HG03469 (cell line): ENCODE measurements around the gene ADARB2.
"Not testable (repeated sequence)": the region's sequence is repeated elsewhere in the genome, so short reads cannot be mapped to it uniquely, and the experiment has no call there.

Experiments used
- ATAC-seq: cut with Tn5 transposase; IDR thresholded peaks from one replicate; pipeline ENCODE4 v1.9.1; 2021; ENCODE audit warnings: mild to moderate bottlenecking, moderate library complexity, moderate number of reproducible peaks; ENCODE audit not compliant: unreplicated experiment

Gene ADARB2

DNA sequence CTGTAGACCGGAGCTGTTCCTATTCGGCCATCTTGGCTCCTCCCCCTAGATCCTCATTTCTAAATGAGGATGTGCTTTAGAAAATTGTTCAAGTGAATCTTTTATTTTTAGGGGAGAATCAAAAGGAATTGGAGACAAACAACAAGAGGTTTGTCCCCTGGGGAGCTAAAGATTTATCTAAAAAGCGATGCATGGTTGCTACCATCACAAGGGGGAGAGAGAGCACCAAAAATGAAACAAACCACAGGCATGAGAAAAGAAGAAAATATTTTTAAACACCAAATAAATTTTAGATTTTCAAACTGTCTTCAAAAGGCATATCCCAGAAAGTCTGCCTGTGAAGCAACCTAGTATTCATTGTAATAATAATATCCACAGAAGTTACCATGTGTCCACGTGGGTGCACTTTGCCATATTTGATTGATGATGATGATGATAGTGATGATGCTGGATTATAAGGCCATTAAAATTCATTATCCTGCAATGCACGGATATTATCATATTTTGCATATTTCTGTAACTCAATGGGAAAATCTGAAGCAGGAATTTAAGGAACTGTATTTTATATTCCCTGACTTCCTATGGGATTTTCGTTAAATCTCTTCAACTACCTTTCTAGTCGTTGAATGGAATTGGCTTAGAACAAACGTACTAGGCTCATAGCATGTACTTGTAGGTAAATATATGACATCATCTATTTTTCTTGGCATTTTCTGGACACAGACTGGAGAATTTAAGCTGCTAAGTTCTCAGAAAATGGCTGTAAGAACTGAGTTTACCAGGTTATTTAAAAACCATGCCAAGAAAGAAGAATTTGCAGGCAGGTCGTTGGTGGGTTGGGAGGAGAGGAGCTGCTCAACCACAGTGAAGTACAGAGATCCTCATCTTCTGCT is 509.6 kb downstream of the ADARB2 start:
- no peak for ATAC-seq

DNA sequence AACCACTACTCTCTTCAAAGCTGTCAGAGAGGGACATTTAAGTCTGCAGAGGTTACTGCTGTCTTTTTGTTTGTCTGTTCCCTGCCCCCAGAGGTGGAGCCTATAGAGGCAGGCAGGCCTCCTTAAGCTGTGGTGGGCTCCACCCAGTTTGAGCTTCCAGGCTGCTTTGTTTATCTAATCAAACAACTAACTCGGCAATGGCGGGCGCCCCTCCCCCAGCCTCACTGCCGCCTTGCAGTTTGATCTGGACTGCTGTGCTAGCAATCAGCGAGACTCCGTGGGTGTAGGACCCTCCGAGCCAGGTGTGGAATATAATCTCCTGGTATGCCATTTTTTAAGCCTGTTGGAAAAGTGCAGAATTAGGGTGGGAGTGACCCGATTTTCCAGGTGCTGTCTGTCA is 510.4 kb downstream of the ADARB2 start:
- not testable (repeated sequence) for ATAC-seq

DNA sequence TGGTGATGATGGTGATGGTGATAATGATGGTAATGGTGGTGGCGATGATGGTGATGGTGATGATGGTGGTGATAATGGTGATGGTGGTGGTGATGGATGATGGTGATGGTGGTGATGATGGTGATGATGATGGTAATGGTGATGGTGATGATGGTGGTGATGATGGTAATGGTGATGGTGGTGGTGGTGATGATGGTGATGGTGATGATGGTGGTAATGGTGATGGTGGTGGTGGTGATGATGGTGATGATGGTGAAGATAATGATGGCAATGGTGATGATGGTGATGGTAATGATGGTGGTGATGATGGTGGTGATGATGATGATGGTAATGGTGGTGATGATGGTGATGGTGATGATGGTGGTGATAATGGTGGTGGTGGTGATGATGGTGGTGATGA is 517.5 kb downstream of the ADARB2 start:
- ATAC-seq: not testable (repeated sequence)

DNA sequence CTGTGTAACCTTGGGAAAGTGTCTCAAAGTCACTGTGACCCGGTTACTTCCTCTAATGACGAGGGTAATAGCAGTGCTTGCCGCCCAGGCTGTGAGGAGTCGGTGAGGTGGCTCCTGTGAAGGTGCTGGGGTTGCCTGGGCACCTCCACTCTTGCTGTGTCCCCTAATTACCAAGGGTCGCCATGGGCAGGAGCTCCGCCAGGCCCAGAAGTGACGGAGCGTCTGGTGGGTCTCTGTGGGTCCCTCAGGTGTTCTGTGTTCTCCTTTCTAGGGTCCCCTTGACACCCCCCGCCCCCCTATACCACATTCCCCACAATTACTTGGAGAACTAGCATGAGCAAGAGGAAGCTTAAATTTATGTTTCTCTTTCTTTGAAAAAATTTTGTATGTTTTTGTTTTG is 519.7 kb downstream of the ADARB2 start:
- ATAC-seq: no peak

DNA sequence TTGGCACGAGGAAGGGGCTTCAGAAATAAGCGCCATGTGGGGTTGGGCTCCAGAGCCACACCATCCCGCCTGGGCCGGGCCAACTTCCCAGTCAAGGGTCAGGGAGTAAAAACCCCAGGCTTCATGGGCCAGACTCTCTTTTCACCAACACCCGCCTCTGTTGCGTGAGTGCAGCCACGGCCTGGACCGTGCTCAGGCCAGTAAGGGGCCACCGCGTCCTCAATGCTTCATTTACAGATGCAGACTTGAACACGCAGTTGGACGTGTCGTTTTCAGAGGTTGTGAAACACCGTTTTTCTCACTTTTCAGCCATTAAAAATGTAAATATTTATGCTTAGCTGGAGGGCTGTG is 520.1 kb downstream of the ADARB2 start:
- ATAC-seq: no peak

DNA sequence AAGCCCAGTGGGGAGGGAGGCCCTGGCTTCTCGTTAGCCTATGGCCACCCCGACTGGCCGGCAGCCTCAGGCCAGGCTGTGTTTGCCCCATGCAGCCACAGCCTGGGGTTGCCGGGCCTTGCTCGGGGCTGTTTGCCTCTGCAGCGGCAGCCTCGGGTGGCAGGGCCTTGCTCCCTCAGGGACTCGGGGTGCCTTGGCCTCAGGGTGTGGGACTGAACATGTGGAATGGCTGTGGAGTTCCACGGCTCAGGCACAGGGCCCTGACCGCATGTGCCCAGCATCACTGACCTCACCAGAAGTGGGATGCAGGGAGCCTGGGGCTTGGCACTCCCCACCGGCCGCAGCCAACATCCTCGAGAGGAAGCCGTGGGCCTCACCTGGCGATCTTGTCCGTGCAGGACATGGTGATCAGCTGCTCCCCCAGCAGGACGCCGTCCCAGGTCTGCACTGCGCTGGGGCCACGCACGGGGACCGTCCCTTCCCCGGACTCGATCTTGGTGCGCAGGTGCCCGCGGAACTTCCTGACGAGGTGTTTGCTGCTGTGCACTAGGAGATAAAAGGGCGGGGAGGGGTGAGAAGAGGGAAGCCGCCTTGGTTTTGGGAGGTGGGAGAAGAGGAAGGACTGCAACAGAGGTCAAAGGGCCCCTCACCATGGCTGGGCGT is 520.6 kb downstream of the ADARB2 start:
- ATAC-seq: no peak

DNA sequence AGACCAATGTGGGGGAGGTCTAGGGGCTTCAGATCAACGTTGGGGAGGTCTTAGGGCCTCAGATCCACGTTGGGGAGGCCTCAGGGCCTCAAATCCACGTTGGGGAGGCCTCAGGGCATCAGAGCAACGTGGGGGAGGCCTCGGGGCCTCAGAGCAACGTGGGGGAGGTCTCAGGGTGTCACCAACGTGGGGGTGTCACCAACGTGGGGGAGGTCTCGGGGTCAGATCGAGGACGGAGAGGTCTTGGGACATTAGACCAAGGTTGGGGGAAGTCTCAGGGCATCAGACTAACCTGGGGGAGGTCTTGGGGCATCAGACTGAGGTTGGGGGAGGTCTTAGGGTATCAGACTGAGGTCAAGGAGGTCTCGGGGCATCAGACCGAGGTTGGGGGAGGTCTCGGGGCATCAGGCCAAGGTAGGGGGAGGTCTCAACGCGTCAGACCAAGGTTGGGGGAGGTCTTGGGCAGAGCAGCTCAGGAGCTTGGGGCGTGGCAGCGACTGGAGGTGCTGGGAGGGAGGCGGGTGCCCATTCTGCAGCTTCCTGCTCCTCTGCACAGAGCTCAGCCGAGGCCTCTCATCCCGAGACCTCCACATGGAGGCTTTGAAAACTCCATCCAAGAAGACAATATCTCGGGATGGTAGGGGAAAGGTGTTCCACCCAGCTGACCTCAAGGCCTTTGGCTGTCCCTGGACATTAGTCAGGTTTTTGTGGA is 521.3 kb downstream of the ADARB2 start:
- no peak for ATAC-seq

DNA sequence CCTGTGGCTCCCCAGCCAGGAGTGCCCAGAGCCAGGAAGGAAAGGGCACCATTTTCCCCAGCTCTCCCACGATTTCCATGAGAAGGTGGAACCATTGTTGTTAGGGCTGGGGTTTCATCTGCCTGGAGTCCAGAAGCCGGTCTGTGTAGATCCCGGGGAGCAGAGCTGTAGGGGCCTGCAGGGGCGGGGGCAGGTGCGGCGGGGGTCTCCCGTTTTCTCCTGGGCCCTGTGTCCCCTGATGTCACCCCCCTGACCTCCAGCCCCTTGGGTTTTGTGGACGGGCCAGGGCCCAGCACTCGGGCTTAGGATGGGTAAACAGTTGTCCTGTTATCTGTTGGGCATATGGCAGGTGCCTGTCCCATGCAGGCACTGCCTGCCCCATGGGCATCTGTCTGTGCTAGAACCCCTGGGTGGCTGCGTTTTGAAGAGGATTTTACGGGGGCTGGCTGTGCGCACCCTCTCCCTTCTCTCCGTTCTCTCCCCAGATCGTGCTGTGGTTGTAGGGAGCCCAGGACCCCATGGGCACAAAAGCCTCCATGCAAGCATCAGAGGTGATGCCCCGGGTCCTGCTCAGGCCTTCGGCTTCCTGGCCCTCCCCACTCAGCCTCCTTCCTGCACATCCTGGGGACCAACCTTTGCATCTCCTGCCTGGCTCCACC is 522.3 kb downstream of the ADARB2 start:
- ATAC-seq: no peak

DNA sequence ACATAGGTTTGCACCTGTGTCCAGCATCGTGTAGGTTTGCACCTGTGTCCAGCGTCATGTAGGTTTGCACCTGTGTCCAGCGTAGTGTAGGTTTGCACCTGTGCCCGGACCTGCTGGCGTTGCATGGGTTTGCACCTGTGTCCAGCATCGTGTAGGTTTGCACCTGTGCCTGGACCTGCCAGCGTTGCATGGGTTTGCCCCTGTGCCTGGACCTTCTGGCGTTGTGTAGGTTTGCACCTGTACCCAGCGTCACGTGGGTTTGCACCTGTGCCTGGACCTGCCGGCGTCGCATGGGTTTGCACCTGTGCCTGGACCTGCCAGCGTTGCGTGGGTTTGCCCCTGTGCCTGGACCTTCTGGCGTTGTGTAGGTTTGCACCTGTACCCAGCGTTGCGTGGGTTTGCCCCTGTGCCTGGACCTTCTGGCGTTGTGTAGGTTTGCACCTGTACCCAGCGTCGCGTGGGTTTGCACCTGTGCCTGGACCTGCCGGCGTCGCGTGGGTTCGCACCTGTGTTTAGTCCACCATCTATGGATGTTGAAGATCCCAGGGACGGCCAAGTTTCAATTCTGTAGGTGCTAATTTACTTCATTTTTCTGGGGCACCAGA is 523.2 kb downstream of the ADARB2 start:
- no peak for ATAC-seq

DNA sequence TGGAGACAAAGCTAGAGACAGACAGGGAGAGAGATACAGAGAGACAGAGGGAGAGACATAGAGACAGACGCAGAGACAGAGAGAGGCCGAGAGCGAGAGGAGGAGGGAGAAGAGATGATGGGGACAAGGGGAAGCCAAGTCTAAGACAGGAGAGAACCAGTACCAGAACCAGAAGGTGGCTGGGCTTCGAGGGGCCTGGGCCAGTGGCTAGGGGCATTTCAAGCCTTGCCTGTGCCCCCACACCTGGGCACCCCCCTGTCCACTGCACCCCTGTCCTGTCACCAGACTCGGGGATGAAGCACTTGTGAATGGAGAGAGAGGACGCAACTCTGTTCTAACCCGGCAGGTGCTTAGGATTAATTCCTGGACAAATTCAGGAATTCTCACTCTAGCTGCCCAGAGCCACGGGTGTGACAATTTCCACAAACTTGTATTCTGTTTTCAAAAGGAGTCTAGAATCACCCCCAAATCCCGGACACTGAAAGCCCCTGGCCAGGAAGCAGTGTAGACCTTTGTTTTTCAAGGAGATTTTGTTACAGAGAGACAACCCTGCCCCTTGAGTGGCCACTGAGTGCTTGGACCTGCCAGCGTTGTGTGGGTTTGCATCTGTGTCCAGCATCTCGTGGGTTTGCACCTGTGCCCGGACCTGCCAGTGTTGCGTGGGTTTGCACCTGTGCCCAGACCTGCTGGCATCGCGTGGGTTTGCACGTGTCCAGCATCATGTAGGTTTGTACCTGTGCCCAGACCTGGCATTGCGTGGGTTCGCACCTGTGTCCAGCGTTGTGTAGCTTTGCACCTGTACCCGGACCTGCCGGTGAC is 523.9 kb downstream of the ADARB2 start:
- no peak for ATAC-seq

DNA sequence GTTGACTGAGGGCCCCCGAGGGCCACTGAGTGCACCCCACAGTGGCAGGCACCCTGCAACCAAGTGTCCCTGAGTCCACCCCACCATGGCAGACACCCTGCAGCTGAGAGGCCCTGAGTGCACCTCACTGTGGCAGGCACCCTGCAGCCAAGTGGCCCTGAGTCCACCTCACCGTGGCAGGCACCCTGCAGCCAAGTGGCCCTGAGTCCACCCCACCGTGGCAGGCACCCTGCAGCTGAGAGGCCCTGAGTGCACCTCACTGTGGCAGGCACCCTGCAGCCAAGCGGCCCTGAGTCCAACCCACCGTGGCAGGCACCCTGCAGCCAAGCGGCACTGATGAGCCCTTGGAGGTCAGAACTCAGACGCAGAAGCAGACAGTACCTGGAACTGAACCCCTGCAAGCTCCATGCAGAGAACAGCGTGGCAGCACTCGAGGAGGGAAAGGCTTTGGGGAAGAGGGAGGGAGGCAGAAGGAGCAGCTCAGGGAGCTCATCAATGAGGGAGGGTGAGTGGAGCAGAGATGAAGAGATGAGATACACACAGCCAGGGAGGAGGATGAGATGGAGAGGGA is 524.7 kb downstream of the ADARB2 start:
- ATAC-seq: no peak

DNA sequence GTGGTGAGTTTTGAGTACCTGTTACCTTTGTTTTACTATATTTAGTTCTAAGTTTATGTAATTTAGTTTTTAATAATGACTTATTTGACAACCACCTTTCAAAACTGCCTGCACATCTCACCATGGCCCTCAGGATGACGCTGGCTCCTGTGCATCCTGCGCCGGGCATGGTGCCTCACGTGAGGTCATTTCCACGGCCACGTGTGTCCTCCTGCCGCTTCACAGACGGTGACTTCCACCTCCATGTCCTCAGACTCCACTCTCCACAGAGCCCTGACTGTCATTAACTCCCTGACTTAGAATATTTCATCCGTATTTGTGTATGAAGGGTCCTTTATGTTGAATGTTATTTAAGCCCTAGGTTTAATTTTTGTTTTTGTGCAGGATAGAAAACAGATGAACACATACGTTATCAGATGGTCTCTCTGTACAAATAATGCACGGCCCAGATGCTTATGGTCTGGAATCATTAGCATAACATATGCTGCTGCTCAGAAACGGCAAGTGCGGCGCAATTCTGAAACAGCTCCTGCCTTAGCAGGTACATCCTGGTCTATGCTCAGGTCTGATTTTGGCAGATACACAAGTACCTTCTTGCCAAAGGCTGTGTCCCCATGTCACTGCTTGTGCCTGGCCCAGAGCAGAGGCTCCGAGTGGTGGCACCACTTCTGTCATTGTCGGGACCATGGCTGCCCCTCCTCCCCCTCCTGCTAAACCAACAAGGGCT is 525.3 kb downstream of the ADARB2 start:
- no peak for ATAC-seq

DNA sequence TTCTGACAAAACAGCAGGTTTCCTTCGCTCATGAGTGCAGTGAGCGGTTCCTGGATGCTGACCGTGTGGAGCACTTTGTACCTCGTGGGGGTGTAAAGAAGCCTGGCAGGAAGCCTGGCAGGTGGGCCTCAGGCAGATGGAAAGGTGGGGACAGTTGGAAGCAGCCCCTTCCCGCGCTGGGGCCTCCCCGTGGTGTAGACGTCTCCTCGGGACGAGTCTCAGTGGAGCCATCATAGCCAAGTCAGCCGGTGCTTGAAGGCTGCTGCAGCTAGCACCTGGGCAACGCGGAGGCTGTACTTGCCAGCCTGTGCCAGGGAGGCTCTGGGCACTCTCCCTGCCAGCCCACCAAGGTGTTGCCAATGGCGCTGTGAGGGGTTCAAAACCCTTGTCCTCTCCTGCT is 526.7 kb downstream of the ADARB2 start:
- ATAC-seq: no peak

DNA sequence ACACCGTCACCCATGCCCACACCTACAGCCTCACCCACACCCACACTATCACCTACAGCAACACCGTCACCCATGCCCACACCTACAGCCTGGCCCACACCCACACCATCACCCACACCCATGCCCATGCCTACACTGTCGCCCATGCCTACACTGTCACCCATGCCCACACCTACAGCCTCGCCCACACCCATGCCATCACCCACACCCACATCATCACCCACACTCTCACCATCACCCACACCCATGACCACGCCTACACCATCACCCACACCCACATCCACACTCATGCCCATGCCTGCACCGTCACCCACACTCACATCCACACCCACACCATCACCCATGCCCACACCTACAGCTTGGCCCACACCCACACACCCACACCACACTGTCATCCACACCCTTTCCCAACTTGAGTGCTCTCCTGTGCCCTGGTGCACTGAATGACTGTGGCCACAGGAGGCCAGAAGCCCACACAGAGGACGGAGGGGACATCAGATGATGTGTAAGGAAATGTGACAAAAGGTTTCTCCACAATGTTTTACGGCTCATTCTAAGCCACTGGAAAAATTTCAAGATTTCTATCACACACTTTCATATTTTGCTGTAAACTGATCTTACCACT is 527.9 kb downstream of the ADARB2 start:
- no peak for ATAC-seq

DNA sequence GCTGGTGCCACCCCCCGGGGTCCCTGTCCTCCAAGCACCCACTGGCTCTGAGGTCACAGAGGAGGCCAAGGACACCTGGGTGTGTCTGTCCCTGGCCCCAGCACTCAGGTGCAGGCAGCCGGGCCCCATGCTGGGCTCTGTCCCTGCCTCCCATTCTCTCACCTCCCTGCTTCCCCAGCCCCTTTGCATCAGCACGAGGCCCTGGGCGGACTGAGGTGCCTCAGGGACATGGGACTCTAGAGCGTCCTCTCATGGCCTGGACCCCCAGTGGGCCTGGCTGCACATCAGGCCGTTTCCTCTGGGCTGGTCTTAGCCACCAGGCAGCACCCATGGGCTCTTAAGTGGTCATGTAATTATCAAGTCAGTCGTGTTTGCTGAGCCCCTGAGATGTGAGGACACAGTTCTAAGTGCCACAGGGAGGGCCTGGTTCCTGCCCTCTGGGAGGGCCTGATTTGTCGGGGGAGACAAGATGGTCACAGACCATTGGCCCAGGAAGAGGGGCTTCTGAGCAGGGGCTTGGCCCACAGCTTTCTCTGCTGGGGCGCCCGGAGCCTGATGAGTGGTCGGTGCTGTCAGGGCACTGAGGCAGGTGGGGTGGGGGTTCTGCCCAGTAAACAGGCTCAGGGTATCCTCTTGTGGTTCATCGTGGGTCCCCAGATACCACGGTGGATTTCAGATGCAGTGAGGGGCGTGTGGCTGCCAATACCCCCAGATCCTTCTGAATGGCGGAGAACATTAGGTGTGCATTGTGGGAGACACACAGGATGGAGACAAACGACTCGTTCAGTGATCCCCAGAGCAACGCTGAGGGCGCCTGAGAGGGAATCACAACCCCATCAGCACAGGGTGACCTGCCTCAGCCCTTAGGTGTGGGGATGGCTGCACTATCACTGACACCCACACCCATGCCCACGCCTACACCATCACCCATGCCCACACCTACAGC is 528.7 kb downstream of the ADARB2 start:
- no peak for ATAC-seq

DNA sequence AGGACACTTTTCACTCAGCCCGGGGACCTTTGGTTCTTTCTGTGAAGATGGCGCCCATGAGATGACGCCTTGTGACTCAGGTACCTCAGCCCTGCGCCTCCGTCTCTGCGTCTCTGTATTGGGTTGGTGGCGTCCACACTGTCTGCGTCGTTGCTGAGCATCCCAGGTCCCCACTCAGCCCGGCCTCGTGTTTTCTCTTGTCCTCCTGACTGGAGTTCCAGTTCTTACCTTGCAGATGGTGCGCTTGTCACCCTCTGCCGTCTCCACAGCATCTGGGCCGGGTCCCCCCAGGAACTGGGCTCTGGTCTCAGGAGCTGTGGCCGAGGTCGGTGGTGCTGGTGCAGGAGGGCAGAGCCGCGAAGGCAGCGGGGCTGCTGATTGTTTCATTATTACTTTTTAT is 530.7 kb downstream of the ADARB2 start:
- ATAC-seq: no peak

DNA sequence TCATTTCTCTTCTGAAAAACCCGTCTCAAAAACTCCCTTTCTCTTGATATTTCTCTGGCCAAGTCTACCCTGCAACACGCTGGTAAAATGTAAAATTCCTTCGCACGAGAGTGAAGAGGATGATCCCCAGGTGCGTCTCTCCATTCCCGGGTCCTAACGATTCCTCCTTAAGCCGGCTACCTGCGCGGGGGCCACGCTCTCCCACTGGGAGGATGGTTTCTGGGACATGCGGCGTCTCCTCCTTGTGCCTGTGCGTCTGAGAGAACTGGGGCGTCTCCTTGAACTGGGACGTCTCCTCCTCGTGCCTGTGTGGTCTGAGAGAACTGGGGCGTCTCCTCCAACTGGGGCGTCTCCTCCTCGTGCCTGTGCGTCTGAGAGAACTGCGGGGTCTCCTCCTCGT is 531.2 kb downstream of the ADARB2 start:
- no peak for ATAC-seq
